Stimulated activated CD8-positive, alpha-beta memory T cell treated with anti-CD3 and anti-CD28 coated beads, Interleukin-7, amount 100 ng/mL, for 48 hours (primary cell): ENCODE data around the gene MAP3K9.
A peak's percentile ranks its signal among the peaks of the same experiment; 100 is the strongest.
"Not testable (repeated sequence)": the region's sequence is repeated elsewhere in the genome, so short reads cannot be mapped to it uniquely, and the experiment has no call there.

Source experiments
- DNase-seq, 2 donors: peaks; one replicate each; pipeline ENCODE4 v3.0.0-alpha.2; 2020; ENCODE audit warnings: low read depth in 1 of 2; ENCODE audit errors: extremely low read depth in 1 of 2

The MAP3K9 gene

DNA sequence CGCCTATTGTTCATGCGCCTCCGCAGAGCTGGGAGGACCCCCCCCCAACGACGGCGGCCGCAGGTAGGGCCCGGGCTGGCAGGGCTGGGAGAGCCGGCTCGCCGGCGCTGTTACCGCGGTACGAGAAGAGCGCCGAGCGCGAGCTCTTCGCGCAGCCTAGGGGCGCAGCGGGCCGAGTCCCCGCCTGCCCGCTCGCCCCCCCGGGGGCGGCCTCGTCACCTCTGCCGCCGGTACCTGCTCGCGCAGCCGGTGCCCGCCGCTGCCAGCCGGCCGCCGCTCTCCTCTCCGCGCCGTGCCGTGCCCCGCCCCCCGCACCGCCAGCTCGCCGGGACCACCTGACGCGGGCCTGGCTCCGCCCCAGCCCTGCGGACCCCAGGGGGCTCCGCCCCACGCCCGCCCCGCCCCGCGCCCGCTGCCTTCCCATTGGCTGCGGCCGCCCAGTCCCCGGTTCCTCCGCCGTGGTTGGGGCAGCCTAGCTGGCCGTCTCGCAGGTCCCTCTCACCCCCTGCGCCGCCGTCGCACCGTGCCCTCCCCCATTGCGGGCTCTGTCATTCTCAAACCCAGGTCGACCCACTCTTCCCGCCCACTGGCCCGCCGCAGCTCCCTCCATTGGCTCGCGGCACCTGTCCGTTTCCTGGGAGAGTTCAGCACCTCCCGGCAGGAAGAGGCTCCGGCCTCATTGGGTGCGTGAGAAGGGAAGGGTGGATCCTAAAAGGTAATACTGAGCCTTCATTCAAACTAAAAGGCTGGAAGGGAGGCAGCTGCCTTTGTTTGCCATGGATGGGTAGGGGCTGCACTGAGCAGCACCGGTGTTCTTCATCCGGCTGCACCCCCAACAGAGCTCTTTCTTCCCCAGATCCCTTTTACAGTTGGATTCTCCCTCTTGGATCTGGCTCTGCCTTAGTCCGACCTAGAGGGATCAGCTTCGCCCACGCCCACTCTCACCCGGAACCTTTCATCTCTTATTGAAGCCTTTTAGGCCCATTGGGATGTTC, at the start of gene MAP3K9:
MAP3K9 (minus strand) TSS at position 289 of the 995 bp plus-strand sequence. CDS start 342 bp downstream, outside the sequence.
- DNase-seq = peak; percentile 89 to 94

DNA sequence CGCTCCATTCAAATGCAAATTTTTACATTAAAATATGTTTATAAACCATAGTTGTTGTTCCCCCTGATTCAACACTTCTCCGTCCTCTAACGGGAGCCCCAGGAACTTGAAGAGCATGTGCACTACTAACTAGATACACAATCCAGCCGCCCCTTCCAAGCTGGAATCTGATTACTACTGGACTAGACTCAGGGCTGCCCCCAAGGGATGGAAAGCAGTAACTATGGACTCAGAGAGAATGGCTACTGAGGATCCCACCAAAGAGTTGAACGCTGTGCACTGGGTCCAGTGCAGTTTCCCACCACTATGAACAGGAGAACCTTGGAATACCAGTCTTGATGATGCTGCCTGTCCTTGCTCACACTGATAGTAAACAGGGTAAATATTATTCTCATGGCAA, 49.3 kb upstream of the MAP3K9 start:
- no peak for DNase-seq

DNA sequence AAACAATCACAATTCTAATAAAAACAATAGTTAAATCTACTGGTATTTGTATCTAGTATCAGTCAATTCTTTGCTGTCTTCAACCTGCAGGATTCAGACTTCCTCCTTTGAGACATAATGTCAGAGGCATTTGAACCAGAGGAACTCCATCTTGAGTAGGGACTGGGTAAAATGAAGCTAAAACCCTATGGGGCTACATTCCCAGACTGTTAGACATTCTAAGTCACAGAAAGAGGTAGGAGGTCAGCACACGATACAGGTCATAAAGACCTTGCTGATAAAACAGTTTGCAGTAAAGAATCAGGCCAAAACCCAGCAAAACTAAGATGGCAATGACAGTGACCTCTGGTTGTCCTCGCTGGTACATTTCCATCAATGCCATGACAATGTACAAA, 48.2 kb upstream of the MAP3K9 start:
- no peak for DNase-seq

DNA sequence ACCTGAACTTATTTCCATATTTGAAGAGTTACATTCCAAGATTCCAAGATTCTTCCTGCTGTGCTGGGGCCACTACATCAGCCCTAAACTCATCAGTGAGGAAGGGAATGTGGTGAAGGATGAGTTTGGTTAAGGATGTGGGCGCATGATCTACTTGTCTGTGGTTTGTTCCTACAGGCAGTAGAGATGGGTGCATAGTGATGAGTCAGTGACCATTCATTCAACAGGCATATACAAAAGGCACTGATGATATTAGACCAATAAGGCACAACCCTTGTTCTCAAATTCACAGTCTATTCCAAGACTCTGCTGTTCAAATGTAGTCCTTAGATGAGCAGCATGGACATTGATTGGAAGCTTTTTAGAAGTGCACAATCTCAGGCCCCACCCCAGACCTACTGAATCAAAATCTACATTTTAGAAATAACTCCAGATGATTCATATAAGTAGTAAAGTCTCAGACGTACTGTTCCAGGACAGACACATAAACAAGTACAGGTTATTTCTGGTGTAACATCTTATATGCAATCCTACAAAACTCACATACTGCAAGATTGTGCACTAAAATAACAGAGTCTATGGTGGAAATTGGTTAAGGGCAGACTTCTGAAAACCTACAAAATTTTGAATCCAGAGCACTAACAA, 47.7 kb upstream of the MAP3K9 start:
- DNase-seq = peak in 1 of 2 donors; percentile 17

DNA sequence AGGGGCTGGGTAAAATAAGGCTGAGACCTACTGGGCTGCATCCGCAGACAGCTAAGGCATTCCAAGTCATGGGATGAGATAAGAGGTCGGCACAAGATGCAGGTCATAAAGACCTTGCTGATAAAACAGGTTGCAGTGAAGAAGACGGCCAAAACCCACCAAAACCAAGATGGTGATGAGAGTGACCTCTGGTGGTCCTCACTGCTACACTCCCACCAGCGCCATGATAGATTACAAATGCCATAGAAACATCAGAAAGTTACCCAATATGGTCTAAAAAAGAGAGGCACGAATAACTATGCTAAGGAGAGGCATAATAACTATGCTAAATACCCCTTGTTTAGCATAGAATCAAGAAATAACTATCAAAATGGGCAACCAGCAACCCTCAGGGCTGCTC, 46.2 kb upstream of the MAP3K9 start:
- no peak for DNase-seq

DNA sequence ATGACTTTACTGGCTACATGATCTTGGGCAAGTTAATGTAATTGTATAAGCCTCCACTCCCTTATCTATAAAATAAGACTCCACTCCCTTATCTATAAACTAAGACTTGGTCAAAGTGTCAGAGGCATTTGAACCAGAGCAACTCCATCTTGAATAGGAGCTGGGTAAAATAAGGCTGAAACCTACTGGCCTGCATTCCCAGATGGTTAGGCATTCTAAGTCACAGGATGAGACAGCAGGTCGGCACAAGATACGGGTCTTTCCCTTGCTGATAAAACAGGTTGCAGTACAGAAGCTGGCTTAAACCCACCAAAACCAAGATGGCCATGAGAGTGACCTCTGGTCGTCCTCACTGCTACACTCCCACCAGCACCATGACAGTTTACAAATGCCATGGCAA, 44.3 kb upstream of the MAP3K9 start:
- not testable (repeated sequence) for DNase-seq

DNA sequence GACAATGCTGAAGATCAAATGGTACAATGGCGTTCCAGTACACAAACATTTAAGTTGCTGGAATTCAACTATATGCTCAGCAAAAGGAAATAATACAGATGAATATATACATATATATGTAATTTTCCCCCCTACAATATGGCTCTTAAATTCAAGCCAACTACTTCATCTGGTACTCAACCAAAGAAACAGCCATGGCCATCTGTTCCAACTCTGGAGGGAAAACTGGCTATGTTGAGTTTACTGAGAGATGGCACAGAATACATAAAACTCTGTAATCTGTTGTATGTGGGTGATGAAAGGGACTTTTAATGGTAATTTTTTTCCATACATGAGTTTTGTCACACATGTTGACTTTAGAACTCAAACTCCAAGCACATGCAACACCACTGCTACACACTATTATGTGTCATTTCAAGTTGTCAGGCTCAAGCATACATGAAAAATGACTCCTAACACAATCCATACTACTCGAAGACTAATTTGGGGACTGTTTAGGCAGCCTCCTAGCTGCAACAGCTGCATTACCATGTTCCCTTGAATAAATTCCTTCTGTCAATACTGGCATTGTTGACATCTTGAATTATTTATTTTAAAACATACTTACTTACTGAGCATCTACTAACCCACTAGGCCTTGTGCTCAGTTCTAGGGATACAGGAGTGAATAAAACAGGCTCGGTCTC, 38.2 kb upstream of the MAP3K9 start:
- DNase-seq = no peak

DNA sequence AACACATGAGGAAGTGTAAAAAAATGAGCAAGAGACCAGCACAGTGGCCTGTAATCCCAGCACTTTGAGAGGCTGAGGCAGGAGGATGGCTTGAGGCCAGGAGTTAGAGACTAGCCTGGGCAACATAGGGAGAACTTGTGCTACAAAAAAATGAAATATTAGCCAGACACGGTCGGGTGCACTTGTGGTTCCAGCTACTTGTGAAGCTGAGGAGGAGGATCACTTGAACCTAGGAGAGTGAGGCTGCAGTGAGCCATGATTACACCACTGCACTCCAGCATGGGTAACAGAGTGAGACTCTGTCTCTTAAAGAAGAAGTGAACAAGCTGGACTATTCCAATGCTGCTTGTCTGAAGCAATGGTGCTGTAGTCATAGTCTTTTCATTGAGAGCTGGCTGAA, 36.3 kb upstream of the MAP3K9 start:
- no peak for DNase-seq

DNA sequence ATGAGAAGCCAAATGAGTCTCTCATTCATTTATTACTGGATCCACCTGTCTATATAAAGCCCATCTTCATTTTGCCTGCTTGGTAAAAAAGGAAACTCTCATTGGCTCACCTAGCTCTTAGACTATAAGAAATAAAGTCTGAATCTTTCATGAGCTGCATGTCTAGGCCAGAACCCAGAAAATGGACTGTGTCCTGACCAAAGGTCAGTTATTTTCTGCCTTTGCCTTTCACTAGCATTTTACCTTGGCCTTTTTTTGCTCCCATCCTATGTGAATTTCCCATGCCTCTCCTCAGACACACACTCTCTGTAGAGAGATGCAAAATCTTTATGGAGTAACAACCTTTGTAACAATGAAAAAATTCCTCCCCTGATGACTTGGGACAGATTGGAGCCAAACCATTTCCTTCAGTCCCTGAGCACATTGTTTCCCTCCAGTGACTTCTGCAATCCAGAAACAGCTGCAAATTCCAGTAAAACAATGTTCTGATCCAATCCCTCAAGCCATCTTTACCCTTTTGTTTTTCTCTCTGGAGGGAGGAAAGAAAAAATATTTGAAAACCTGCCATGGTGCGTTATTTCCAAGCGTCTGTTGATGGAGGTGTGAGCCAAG, 33.6 kb upstream of the MAP3K9 start:
- DNase-seq = no peak

DNA sequence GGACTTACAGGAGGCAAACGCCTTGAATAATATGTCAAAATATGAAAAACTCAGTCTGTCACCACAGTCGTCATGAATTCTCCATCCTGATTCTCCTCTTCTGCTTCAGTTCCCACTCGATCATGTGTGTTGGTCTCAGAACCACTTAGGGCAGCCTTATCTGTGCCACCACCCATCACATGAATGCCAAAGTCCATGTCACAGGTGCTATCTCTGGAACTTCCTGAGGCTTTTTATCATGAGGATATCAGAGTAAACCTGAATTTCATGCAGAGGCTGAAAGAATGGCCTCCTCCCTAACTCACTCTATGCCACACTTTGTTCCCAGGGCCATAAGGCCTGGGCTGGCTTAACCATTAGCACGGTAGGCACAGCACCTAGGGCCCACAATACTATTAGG, 28.8 kb upstream of the MAP3K9 start:
- no peak for DNase-seq

DNA sequence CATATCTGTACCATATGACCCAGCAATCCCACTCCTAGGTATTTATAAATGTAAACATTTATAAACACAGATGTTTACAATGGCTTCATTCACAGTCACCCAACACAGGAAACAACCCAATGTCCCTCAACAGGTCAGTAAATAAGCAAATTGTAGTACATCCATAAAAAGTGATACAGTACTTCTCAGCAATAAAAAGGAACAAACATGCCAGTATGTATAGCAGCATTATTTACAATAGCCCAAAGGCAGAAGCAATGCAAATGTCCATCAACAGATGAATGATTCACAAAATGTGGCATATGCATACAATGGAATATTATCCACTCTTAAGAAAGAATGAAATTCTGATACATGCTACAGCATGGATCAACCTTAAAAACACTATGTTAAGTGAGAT, 27.6 kb upstream of the MAP3K9 start:
- DNase-seq = no peak

DNA sequence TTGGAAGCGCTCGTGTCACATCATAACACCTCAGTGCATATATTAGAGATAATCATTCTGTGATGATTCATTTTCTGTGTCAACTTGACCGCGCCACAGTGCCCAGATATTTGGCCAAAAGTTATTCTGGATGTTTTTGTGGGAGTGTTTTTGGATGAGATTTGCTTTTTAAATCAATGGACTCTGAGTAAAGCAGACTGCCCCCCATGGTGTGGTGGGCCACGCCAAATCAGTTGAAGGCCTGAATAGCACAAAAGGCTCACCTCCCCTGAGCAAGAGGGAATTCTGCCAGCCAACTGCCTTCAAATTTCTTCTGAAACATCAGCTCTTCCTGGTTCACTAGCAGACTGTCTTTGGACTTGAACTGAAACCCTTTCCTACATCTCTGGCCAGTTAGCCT, 24.6 kb upstream of the MAP3K9 start:
- no peak for DNase-seq

DNA sequence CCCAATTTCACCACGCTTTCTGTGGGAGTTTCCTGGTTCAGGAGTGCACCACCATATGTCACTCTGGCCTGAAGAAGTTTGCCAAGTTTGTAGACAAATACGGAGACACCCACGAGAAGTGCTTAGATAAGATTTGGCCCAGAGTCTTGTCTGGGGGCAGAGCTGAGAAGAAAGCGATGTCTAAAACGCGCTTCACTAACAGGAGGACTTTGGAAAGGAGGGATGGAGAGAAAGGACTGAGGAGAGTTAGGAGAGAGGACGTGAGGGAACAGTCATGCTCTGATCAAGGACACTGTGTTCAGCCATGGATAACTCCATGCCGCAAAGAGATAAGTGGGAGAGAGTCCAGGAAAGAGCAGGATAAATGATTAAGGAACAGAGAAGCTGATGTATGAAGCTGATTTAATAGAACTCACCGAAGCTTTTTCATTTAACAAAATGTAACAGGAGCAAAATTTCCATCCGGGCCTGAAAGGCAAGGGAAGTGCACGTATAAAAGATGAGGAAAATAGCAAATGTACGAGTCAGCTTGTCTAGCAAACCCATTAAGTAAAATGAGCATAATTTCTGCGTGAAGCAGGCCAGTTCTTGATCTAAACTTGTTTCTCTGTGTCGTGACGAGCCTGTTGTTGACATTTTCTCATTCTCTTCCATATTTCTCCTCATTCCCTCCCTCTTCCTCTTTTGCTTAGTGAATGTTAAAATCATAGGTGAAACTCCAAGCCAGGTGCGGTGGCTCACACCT, 23.4 kb upstream of the MAP3K9 start:
- no peak for DNase-seq

DNA sequence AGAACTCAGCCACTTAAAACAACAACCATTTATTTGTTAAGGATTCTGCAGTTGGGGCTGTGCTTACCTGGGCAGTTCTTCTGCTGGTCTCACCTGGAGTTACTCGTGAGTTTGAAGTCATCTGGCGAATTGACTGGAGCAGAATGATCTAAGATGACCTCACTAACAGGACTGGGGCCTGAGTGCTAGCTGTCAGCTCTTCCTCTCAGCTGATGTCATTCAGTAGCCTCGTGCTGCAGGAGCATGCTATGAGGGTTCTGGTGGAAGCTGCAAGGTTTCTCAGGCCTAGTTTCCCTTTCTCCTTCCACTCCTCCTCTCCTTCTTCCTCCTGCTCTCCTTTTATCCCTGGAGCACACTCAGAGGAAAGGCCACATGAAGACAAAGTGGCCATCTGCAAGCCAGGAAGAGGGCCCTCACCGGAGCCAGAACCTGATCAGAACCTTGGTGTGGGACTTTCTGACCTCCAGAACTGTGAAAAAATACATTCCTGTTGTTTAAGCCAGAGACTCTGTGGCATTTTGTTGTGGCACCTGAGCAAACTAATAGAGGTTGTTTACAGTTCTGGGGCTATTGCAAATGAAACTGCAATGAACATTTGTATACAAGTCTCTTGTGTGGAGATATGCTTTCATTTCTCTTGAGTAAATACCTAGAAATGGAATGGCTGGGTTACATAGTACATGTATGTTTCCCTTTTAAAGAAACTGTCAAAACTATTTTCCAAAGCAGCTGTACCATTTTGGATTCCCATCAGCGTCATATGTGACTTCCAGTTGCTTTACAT, 21.9 kb upstream of the MAP3K9 start:
- DNase-seq = no peak

DNA sequence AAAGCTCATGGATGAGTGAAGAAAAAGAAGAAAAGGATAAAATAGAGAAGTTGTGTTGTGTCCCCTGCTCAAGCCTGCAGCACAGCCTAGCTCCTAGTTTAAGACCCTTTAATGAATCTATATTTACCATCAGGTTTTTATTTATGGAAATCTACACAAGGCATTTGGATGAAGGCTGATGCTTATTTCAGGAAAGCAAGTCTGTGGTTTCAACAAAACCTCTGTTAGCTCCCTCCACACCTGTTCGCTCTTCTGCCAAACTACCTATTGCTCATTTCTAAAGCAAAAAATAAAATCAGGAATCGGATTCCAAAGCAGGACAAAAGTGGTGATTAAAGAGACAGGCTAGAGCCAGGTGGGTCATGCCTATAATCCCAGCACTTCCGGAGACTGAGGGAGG, 18.9 kb upstream of the MAP3K9 start:
- DNase-seq = no peak

DNA sequence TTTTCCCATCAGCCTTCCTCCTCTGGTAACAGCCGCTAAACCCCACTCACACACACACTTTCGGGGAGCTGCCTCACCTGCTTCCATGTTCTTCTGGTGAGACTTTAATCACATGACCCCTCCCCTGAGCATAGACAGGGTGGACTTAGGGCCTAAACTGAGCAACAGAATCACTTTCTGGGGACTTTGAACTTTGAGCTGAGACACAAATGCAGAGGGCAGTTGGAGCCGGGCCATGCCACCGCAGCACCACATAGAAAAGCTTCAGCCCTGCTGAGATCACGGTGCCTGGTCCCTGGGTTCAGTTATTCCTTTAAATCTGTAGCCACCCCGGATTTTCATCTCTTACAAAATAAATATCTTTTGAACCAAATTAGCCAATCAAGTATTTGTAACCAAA, 18.4 kb upstream of the MAP3K9 start:
- DNase-seq = no peak

DNA sequence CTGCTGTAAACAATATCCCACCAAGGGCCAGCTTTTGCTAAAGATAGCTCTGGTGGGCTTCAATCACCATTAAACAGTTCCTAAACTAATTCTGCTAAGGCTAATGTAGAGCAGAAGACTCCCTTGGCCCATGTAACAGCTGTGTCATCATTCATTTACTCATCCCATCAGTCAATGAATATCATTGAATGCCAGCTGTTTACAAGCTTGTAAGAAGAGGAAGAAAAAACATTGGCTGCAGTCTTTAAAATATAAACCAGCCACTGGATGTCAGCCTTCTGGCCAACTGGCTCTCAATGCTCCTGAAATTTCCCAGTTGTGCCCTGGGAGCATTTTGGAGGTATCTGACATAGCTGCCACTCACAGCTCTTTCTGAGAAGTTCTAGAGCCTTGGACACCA, 18.0 kb upstream of the MAP3K9 start:
- DNase-seq = no peak

DNA sequence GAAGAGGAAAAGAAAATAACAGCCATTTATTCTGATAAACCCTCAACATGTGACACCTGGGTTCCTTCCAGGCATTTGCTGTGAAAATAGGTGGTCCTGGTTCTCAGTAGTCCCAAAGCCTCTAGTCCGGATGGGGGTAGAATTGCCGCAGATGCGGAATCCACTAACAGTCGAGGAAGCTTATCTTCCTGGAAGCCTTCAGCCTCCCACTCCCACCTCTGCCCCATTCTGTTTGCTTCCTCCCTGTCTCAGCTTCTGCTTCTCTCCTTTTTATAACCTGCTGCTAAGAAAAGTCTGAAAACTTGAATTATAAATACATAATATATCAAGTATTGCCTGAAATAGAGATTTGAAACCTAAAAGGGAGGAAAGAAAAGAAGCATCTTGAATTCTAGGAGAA, 14.0 kb upstream of the MAP3K9 start:
- DNase-seq = no peak

DNA sequence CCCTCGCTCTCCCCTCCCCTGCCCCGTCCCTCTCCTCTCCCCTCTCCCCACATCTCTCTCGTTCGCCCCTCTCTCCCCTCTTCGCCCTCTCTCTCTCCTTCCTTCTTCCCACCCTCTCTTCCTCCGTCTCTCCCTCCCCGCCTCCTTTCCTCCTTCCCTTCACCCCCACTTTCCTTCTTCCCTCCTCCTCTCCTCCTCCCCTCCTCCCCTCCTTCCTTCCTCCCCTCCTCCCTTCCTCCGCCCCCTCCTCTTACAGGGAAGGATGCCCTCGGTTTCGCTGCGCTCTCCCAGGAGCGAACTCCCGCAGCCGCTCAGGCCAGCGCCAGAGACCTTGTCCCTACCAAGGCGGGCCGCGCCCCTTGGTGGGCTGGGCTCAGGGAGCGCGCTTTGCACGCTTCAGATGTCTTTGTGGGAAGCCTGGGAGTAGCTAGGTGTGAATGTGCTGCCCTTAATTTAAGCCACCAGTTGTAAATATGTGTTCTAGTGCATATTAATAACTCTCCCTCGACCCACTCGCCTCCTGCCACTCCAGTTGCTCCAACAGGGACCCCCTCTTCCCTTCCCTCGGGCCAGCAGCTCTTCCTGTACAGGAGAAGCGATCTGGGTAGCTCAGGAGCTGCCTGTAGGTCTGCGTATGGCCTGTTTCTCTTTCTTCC, 13.3 kb upstream of the MAP3K9 start:
- no peak for DNase-seq
